ENCODE measurements around the gene DNAJB14.

Gene DNAJB14

DNA sequence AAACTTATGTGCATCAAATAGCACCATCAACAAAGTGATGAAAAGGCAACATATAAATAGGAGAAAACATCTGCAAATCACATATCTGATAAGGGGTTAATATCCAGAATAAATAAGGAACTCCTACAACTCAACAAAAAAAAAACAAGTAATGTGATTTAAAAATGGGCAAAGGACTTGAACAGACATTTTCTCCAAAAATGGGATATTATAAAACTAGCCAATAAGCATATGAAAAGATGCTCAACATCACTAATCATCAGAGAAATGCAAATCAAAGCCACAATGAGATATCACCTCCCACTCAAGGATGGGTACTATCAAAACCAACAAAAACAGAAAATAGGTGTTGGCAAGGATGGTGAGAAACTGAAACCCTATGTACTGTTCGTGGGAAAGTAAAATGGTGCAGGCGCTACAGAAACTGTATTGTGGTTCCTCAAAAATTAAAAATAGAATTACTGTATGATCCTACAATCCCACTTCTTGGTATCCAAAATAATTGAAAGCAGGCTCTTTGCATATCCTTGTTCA, 2.4 kb downstream of the DNAJB14 start:
- no peak for DNase-seq

GRCh38 chr4:99938243-99938753, 8.1 kb downstream of the DNAJB14 start:
- DNase-seq: no peak

GRCh38 chr4:99934891-99935290, 11.5 kb downstream of the DNAJB14 start:
- DNase-seq: no peak

- DNase-seq: no peak
These were observed 18.9 kb downstream of the DNAJB14 start for GRCh38 chr4:99927566-99927965.

GRCh38 chr4:99921174-99921573, 25.2 kb downstream of the DNAJB14 start:
- no peak for DNase-seq

DNA sequence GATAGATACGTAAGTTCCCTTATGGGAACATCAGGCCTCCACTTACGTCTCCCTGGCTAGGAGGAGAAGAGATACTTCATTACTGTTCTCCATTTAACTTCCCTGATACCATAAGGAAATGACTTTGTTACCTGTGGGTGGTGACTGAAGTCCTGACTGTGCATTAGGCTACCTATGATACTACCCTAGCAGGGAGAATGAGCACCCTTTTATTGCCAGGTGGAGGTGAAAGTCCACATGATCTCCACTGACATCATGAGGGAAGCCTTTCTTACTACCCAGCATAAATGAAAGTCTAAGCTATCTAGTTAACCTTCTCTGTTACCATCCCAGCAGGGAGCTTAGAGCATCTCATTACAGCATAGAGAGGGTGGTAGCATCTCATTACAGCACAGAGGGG, 27.8 kb downstream of the DNAJB14 start:
- no peak for DNase-seq

- DNase-seq: no peak
These were observed 28.8 kb downstream of the DNAJB14 start for GRCh38 chr4:99917575-99917974.

DNA sequence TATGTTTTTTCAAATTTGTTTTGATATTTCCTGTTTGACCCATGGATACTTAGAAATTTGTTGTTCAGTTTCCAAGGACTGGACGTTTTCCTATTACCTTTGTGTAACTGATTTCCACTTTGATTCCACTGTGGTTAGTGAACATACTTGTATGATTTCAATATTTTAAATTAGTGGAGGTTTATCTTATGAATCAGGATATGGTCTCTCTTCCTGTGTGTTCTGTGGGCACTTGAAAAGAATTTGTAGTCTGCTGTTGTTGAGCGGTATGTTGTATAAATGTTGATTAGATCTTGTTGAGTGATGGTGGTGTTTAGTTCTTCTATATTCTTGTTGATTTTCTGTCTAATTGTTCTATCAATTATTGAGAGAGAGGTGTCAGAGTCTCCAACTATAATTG, 31.0 kb downstream of the DNAJB14 start:
- DNase-seq: no peak

- no peak for DNase-seq
These were observed 51.4 kb downstream of the DNAJB14 start for GRCh38 chr4:99894998-99895397.

- DNase-seq: peak; percentile 84 to 89
These were observed 52.0 kb downstream of the DNAJB14 start, which contains the start of gene LAMTOR3 for GRCh38 chr4:99894161-99894997. Gene LAMTOR3 (minus strand): TSS chr4:99894427. CDS start chr4:99893963, 464 bp downstream.

GRCh38 chr4:99893839-99894160, 52.6 kb downstream of the DNAJB14 start:
- DNase-seq: no peak

DNA sequence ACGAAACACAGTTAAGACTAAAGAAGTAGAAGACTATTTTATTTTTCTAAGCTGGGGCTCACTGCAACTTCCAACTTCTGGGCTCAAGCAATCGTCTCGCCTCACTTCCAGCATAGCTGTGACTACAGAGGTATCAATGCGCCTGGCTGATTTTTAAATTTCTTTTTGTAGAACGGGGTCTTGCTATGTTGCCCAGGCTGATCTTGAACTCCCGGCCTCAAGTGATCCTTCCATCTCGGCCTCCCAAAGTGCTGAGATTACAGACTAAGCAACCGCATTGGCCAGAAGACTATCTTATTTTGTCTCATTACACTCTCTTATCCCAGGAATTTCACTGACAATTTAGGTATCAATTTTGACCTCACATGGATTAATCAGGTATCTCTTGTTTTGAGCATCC, 53.4 kb downstream of the DNAJB14 start:
- no peak for DNase-seq

DNA sequence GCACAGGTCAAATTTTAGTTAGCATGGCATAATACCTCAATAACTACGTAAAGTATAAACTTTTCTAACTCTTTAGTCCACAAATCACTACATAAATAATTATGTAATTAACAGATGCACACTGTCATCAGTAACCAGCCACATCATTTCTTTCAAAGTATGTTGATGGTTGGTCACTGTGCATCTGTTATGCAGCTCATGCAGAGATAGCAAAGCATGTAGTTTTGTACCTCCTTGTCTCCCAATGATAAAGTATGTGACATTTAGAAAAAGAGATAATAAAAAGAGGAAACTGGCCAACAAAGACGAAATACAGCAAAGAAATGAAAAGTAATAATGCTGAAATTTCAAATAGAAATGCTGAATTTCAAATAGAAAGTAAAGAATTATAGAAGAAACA, 55.1 kb downstream of the DNAJB14 start:
- DNase-seq: no peak

DNA sequence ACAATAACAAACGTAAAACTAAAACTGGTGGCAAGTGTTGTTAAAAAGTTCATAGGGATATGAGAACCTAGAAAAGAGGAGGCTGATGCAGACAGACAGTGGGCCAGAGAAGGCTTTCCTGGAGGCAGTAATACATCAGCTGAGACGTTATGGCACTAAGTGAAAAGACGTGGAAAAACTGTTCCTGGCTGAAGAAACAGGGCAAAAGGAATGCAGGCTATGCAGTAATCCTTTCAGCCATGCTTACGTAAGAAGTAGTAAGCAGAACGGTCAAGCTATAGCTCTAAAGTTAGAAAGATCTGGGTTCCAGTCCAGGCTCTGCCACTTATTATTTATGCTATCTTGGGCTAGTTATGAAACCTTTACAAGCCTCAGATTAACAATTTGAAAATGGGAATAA, 58.6 kb downstream of the DNAJB14 start:
- no peak for DNase-seq

GRCh38 chr4:99886146-99886545, 60.3 kb downstream of the DNAJB14 start:
- DNase-seq: no peak

DNA sequence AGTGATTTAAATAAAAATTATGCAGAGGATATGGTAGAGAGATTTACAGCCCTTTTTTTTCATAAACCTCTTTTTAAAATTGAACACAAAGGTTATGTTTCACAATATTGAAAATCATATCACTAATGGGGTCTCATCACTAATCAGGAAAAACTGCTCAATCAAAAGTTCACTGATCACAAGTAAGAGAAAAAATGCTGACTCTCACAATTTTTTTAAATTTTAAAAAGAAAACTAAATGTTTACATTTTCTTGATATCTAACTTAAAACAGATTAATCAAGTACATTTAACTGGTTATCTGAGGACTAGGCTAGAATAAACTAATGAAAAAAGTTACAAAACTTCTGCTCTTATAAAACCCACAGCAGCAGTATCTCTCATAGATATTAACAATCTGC, 60.7 kb downstream of the DNAJB14 start:
- no peak for DNase-seq

GRCh38 chr4:99885063-99885664, 61.3 kb downstream of the DNAJB14 start:
- DNase-seq: peak; percentile 5 to 25

GRCh38 chr4:99879458-99879857, 67.0 kb downstream of the DNAJB14 start:
- no peak for DNase-seq

DNA sequence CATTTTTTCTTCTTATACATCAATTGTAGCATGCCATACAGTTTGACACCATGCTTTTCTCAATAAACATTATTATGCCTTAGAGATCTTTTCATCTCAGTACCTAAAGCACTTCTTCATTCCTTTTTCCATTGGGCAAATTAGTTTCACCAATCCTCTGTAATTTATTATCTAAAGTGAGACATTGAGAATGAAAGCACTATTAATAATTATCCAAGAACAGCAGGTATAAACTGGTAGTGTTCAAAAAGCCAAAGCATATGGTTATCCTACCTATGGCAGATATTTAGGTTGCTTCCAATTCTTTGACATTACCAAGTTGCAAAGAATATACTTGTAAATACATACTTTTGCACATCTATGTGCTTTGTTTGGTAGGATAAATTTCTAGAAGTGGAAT, 67.8 kb downstream of the DNAJB14 start:
- DNase-seq: no peak

GRCh38 chr4:99876946-99877345, 69.5 kb downstream of the DNAJB14 start:
- no peak for DNase-seq

DNA sequence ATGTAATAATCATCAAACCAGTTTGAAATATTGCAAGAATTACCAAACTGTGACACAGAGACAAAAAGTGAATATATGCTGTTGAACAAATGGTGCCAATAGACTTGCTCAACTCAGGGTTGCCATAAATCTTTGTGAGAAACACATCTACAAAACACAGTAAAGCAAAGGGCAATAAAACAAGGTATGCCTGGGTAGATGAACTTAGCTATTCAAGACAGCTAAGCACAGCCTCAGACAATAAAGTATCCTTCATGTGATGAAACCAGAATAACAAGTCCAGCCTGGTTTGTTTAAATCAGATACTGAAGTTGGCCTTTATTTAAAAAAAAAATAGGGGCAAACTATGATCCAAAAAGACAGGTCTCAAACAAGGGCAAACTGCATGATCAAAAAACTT, 71.3 kb downstream of the DNAJB14 start:
- DNase-seq: no peak

GRCh38 chr4:99872570-99872969, 73.8 kb downstream of the DNAJB14 start:
- DNase-seq: no peak

GRCh38 chr4:99868126-99868596, 78.3 kb downstream of the DNAJB14 start:
- DNase-seq: no peak

- no peak for DNase-seq
These were observed 82.6 kb downstream of the DNAJB14 start for GRCh38 chr4:99863804-99864203.
